ENCODE data around the gene FGF18. TPM values are rescaled to one million over a fixed set of nuclear protein-coding genes. Genes with fewer than 3 reads are reported as not detected.
"Not testable (repeated sequence)": the region's sequence is repeated elsewhere in the genome, so short reads cannot be mapped to it uniquely, and the experiment has no call there.

Gene FGF18
- polyA plus RNA-seq (2013, experiment 1 of 2): 0.12 TPM
- polyA plus RNA-seq (2013, experiment 2 of 2): 0.04 TPM

- H2BK5ac ChIP-seq (ENCODE audit: low read depth, low read length, poor library complexity, severe bottlenecking): peak within 1 kb of the TSS; percentile 63
- H2AK5ac ChIP-seq (ENCODE audit: low read length, severe bottlenecking): no peak within 1 kb of the TSS
- no peaks in the 10 kb centered on the region for H3K79me1 ChIP-seq (replicated peaks; ENCODE audit: low read length, poor library complexity, severe bottlenecking)
- H2BK120ac ChIP-seq (ENCODE audit: low read depth, low read length): no peak within 1 kb of the TSS
- peak within 1 kb of the TSS in 1 of 2 experiments; percentile 79 for H3K23ac ChIP-seq (ENCODE audit: low read length in 2 of 2)
- no peak within 1 kb of the TSS for H2AFZ ChIP-seq (ENCODE audit: low read depth, low read length)
- peaks cover 0 to 28% of the 10 kb centered on the region in 2 experiments for H3K27me3 ChIP-seq (ENCODE audit: control insufficient read depth in 1 of 2, insufficient read depth in 1 of 2, low read length in 2 of 2)
- peak within 1 kb of the TSS; percentile 56 to 79 for H3K4me3 ChIP-seq (ENCODE audit: insufficient read depth in 1 of 2, low read depth in 1 of 2, low read length in 2 of 2)
- H2BK15ac ChIP-seq (ENCODE audit: low read depth, poor library complexity, severe bottlenecking): no peak within 1 kb of the TSS
- peaks cover 5 to 9% of the 10 kb centered on the region in 2 experiments for H3K36me3 ChIP-seq (ENCODE audit: control insufficient read depth in 1 of 2, insufficient read depth in 2 of 2, low read depth in 1 of 2, low read length in 2 of 2)
- H2BK12ac ChIP-seq (ENCODE audit: low read length in 2 of 2): no peak within 1 kb of the TSS
- H3K4ac ChIP-seq (ENCODE audit: low read depth in 1 of 2, low read length in 2 of 2): no peak within 1 kb of the TSS
- no peak within 1 kb of the TSS for H3K27ac ChIP-seq (ENCODE audit: low read length, poor library complexity, severe bottlenecking)
- H4K91ac ChIP-seq (ENCODE audit: low read length): no peak within 1 kb of the TSS
- no peak within 1 kb of the TSS for H4K8ac ChIP-seq (ENCODE audit: low read length)
- H3K9me3 ChIP-seq (ENCODE audit: control insufficient read depth, low read length): no peaks in the 10 kb centered on the region
- no peak within 1 kb of the TSS for H3K18ac ChIP-seq (ENCODE audit: low read depth in 1 of 2, low read length in 2 of 2)
- H3K9ac ChIP-seq (ENCODE audit: low read length): peak within 1 kb of the TSS; percentile 62
- DNase-seq: peak; percentile 61
- peaks cover 37% of the 10 kb centered on the region for H3K4me1 ChIP-seq (ENCODE audit: control insufficient read depth, insufficient read depth, low read depth, low read length)
- H3K4me2 ChIP-seq (ENCODE audit: low read length, poor library complexity, severe bottlenecking): peak within 1 kb of the TSS; percentile 96
- WGBS: under 1% methylated on average over 48 of the region's 74 CpGs
- peak within 1 kb of the TSS in 1 of 2 experiments; percentile 72 for H3K14ac ChIP-seq (ENCODE audit: low read length in 2 of 2)
Observed at GRCh38 chr5:171418982-171419687, at the start of gene FGF18. Gene FGF18 (plus strand): TSS chr5:171419647. CDS start chr5:171420200, 553 bp downstream.

GRCh38 chr5:171369898-171370297 lies 49.5 kb upstream of the FGF18 start:
- no peak overlapping the region for H4K91ac ChIP-seq (ENCODE audit: low read length)
- peaks cover 12% of the 10 kb centered on the region for H3K4me1 ChIP-seq (ENCODE audit: control insufficient read depth, insufficient read depth, low read depth, low read length)
- no peaks in the 10 kb centered on the region for H3K36me3 ChIP-seq (ENCODE audit: control insufficient read depth in 1 of 2, insufficient read depth in 2 of 2, low read depth in 1 of 2, low read length in 2 of 2)
- H3K4me3 ChIP-seq (ENCODE audit: insufficient read depth in 1 of 2, low read depth in 1 of 2, low read length in 2 of 2): no peak overlapping the region
- 91% methylated on average over 3 of the region's 4 CpGs for WGBS
- H3K14ac ChIP-seq (ENCODE audit: low read length in 2 of 2): no peak overlapping the region
- H3K18ac ChIP-seq (ENCODE audit: low read depth in 1 of 2, low read length in 2 of 2): no peak overlapping the region
- no peak for DNase-seq
- no peak overlapping the region for H3K4ac ChIP-seq (ENCODE audit: low read depth in 1 of 2, low read length in 2 of 2)
- H3K23ac ChIP-seq (ENCODE audit: low read length in 2 of 2): no peak overlapping the region
- H3K4me2 ChIP-seq (ENCODE audit: low read length, poor library complexity, severe bottlenecking): no peak overlapping the region
- H4K8ac ChIP-seq (ENCODE audit: low read length): no peak overlapping the region
- no peak overlapping the region for H2AFZ ChIP-seq (ENCODE audit: low read depth, low read length)
- H3K9ac ChIP-seq (ENCODE audit: low read length): no peak overlapping the region
- H3K9me3 ChIP-seq (ENCODE audit: control insufficient read depth, low read length): no peaks in the 10 kb centered on the region
- no peak overlapping the region for H3K27ac ChIP-seq (ENCODE audit: low read length, poor library complexity, severe bottlenecking)
- no peaks in the 10 kb centered on the region for H3K79me1 ChIP-seq (replicated peaks; ENCODE audit: low read length, poor library complexity, severe bottlenecking)
- no peak overlapping the region for H2BK15ac ChIP-seq (ENCODE audit: low read depth, poor library complexity, severe bottlenecking)
- H3K27me3 ChIP-seq (ENCODE audit: control insufficient read depth in 1 of 2, insufficient read depth in 1 of 2, low read length in 2 of 2): peaks cover 16 to 19% of the 10 kb centered on the region in 2 experiments
- no peak overlapping the region for H2BK120ac ChIP-seq (ENCODE audit: low read depth, low read length)
- H2BK5ac ChIP-seq (ENCODE audit: low read depth, low read length, poor library complexity, severe bottlenecking): no peak overlapping the region
- H2BK12ac ChIP-seq (ENCODE audit: low read length in 2 of 2): no peak overlapping the region
- H2AK5ac ChIP-seq (ENCODE audit: low read length, severe bottlenecking): no peak overlapping the region

GRCh38 chr5:171370881-171371280 lies 48.6 kb upstream of the FGF18 start:
- H3K4me3 ChIP-seq (ENCODE audit: insufficient read depth in 1 of 2, low read depth in 1 of 2, low read length in 2 of 2); H3K9ac ChIP-seq (ENCODE audit: low read length); H3K4ac ChIP-seq (ENCODE audit: low read depth in 1 of 2, low read length in 2 of 2); DNase-seq; H4K91ac ChIP-seq (ENCODE audit: low read length); H3K18ac ChIP-seq (ENCODE audit: low read depth in 1 of 2, low read length in 2 of 2); H2AFZ ChIP-seq (ENCODE audit: low read depth, low read length); H2BK5ac ChIP-seq (ENCODE audit: low read depth, low read length, poor library complexity, severe bottlenecking); H3K36me3 ChIP-seq (ENCODE audit: control insufficient read depth in 1 of 2, insufficient read depth in 2 of 2, low read depth in 1 of 2, low read length in 2 of 2); H2BK120ac ChIP-seq (ENCODE audit: low read depth, low read length); H3K23ac ChIP-seq (ENCODE audit: low read length in 2 of 2); H2AK5ac ChIP-seq (ENCODE audit: low read length, severe bottlenecking); H3K14ac ChIP-seq (ENCODE audit: low read length in 2 of 2); H3K4me2 ChIP-seq (ENCODE audit: low read length, poor library complexity, severe bottlenecking); H3K27ac ChIP-seq (ENCODE audit: low read length, poor library complexity, severe bottlenecking); H3K9me3 ChIP-seq (ENCODE audit: control insufficient read depth, low read length); H2BK12ac ChIP-seq (ENCODE audit: low read length in 2 of 2); H2BK15ac ChIP-seq (ENCODE audit: low read depth, poor library complexity, severe bottlenecking); H3K79me1 ChIP-seq (replicated peaks; ENCODE audit: low read length, poor library complexity, severe bottlenecking); H4K8ac ChIP-seq (ENCODE audit: low read length): not testable (repeated sequence)
- WGBS: 54% methylated on average over 10 of the region's 10 CpGs
- H3K27me3 ChIP-seq (ENCODE audit: control insufficient read depth in 1 of 2, insufficient read depth in 1 of 2, low read length in 2 of 2): peaks cover 12 to 14% of the 10 kb centered on the region in 2 experiments
- H3K4me1 ChIP-seq (ENCODE audit: control insufficient read depth, insufficient read depth, low read depth, low read length): peaks cover 12% of the 10 kb centered on the region

GRCh38 chr5:171371326-171371725 lies 48.1 kb upstream of the FGF18 start:
- WGBS: 89% methylated on average over 13 of the region's 13 CpGs
- Histone ChIP-seq H3K4me1 (ENCODE audit: control insufficient read depth, insufficient read depth, low read depth, low read length) (peaks cover 12% of the 10 kb centered on the region), H3K4ac (ENCODE audit: low read depth in 1 of 2, low read length in 2 of 2) (no peak overlapping the region)

More at GRCh38 chr5:171371326-171371725, 48.1 kb upstream of the FGF18 start:
- Histone ChIP-seq H3K27ac (ENCODE audit: low read length, poor library complexity, severe bottlenecking) (no peak overlapping the region), H3K9ac (ENCODE audit: low read length) (no peak overlapping the region), H3K4me2 (ENCODE audit: low read length, poor library complexity, severe bottlenecking) (no peak overlapping the region), H3K23ac (ENCODE audit: low read length in 2 of 2) (no peak overlapping the region), H2BK5ac (ENCODE audit: low read depth, low read length, poor library complexity, severe bottlenecking) (no peak overlapping the region), H3K79me1 (replicated peaks; ENCODE audit: low read length, poor library complexity, severe bottlenecking) (no peaks in the 10 kb centered on the region), H2BK12ac (ENCODE audit: low read length in 2 of 2) (no peak overlapping the region), H2BK15ac (ENCODE audit: low read depth, poor library complexity, severe bottlenecking) (no peak overlapping the region), H3K36me3 (ENCODE audit: control insufficient read depth in 1 of 2, insufficient read depth in 2 of 2, low read depth in 1 of 2, low read length in 2 of 2) (no peaks in the 10 kb centered on the region), H2BK120ac (ENCODE audit: low read depth, low read length) (no peak overlapping the region), H3K18ac (ENCODE audit: low read depth in 1 of 2, low read length in 2 of 2) (no peak overlapping the region), H2AFZ (ENCODE audit: low read depth, low read length) (no peak overlapping the region), H2AK5ac (ENCODE audit: low read length, severe bottlenecking) (no peak overlapping the region), H3K14ac (ENCODE audit: low read length in 2 of 2) (no peak overlapping the region), H4K8ac (ENCODE audit: low read length) (no peak overlapping the region), H3K9me3 (ENCODE audit: control insufficient read depth, low read length) (no peaks in the 10 kb centered on the region), H3K27me3 (ENCODE audit: control insufficient read depth in 1 of 2, insufficient read depth in 1 of 2, low read length in 2 of 2) (peaks cover 10 to 11% of the 10 kb centered on the region in 2 experiments), H4K91ac (ENCODE audit: low read length) (no peak overlapping the region), H3K4me3 (ENCODE audit: insufficient read depth in 1 of 2, low read depth in 1 of 2, low read length in 2 of 2) (no peak overlapping the region)
- no peak for DNase-seq

Data from mesenchymal stem cell (in vitro differentiated cells and primary cell).